HUES64 (cell line): ENCODE data around the gene TDG.
"Not testable (repeated sequence)": the region's sequence is repeated elsewhere in the genome, so short reads cannot be mapped to it uniquely, and the experiment has no call there.

Experiments
- H3K27ac ChIP-seq: 2 replicates; pipeline ENCODE4 v1.7.0; 2013; ENCODE audit warnings: low read depth, low read length, inconsistent platforms
- H3K27me3 ChIP-seq: 2 replicates; pipeline ENCODE4 v1.6.1; 2013; ENCODE audit warnings: mild to moderate bottlenecking, low read length; ENCODE audit not compliant: insufficient read depth
- H3K36me3 ChIP-seq: 2 replicates; pipeline ENCODE4 v1.6.1; 2013; ENCODE audit warnings: mild to moderate bottlenecking, low read length; ENCODE audit not compliant: insufficient read depth
- H3K4me1 ChIP-seq: 2 replicates; pipeline ENCODE4 v1.6.1; 2013; ENCODE audit warnings: mild to moderate bottlenecking, low read length, moderate library complexity; ENCODE audit not compliant: insufficient read depth
- H3K4me3 ChIP-seq: 2 replicates; pipeline ENCODE4 v1.5.1; 2013; ENCODE audit warnings: mild to moderate bottlenecking, low read length, moderate library complexity
- H3K9ac ChIP-seq: 2 replicates; pipeline ENCODE4 v1.6.1; 2013; ENCODE audit warnings: mild to moderate bottlenecking, low read depth, low read length
- H3K9me3 ChIP-seq: 2 replicates; pipeline ENCODE4 v1.6.1; 2013; ENCODE audit warnings: low read depth, low read length; ENCODE audit not compliant: insufficient read depth
- WGBS: fragments of 150-250, 120-280 bp; methylation state at CpG from one replicate; pipeline ENCODE4 v1.1.7; 2013; ENCODE audit warnings: missing lambda C conversion rate; 5-methylcytosine and 5-hydroxymethylcytosine counted together

TDG gene

DNA sequence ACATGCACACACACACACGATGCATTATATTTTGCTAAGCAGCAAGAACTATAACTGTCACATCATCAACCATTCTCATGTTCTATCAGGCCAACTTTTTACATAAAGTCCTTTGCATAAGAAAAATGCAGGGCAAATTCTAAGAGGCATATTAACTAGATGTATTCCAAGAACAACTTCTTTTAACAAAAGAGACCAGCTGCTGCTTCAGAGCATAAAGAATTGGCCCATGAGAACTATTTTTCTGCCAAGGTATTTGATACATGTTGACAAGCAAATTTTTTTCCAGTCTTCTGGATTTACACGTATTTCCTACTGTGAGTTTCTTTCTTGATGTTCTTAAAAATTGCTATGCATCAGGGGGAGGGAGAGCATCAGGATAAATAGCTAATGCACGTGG lies 57.1 kb downstream of the TDG start:
- Histone ChIP-seq H3K4me3 (no peak overlapping the region), H3K4me1 (no peaks in the 10 kb centered on the region), H3K27ac (no peak overlapping the region), H3K36me3 (no peaks in the 10 kb centered on the region), H3K27me3 (no peaks in the 10 kb centered on the region), H3K9me3 (peaks cover 8% of the 10 kb centered on the region; the same call in 1 of the 2 replicates), H3K9ac (no peak overlapping the region)
- WGBS = 89% methylated on average over 2 of the region's 3 CpGs

DNA sequence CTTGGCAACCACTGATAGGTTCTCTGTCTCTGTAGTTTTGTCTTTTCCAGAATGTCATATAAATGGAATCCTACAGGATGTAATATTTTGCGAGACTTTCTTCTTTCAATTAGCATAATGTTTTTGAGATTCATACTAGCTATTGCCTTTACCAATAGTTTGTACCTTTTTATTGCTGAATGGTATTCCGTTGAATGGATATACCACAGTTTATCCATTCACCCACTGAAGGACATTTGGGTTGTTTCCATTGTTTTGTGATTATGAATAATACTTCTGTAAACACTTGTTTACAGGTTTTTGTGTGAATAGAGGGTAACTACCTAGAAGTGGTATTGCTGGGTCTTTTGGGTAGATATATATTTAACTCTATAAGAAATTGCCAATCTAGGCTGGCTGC lies 58.0 kb downstream of the TDG start:
- Histone ChIP-seq H3K27me3 (no peaks in the 10 kb centered on the region), H3K9me3 (peaks cover 8% of the 10 kb centered on the region; the same call in 1 of the 2 replicates), H3K4me3 (no peak overlapping the region), H3K4me1 (no peaks in the 10 kb centered on the region), H3K9ac (no peak overlapping the region), H3K36me3 (no peaks in the 10 kb centered on the region), H3K27ac (no peak overlapping the region)
- no CpG with 5 or more reads among the region's 2 CpGs for WGBS

DNA sequence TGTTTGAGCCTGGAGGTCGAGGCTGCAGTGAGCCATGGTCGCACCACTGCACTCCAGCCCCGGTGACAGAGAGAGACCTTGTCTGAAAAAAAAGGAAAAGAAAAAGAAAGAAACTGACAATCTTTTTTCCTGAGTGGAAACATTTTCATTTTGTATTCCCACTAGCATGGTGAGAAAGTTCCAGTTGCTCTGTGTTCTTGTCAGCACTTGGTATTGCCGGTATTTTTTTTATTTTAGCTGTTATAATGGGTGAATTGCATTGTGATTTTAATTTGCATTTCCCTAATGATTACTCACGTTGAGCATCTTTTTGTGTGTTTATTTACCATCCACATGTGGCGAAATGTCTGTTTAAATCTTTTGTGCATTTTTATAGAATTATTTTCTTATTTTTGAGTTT lies 58.7 kb downstream of the TDG start:
- no peak overlapping the region for H3K4me3 ChIP-seq
- no peaks in the 10 kb centered on the region for H3K27me3 ChIP-seq
- no peaks in the 10 kb centered on the region for H3K4me1 ChIP-seq
- WGBS = 91% methylated on average over 6 of the region's 6 CpGs
- no peak overlapping the region for H3K9ac ChIP-seq
- peaks cover 8% of the 10 kb centered on the region; the same call in 1 of the 2 replicates for H3K9me3 ChIP-seq
- H3K27ac ChIP-seq = no peak overlapping the region
- H3K36me3 ChIP-seq = no peaks in the 10 kb centered on the region

DNA sequence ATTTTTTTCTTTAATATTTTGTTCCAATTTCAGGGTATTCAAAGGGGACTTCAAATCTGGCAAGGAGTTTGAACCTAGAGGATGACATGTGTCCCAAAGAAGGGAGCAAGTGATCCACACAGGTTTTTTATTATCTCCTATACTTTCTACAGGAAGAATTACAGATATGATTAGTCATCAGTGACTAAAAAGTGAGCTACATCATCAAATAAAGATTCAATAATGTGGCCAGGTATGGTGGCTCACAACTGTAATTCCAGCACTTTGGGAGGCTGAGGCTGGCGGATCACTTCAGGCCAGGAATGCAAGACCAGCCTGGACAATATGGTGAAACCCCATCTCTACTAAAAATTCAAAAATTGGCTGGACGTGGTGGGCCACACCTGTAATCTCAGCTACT lies 60.1 kb downstream of the TDG start:
- H3K4me3 ChIP-seq = no peak overlapping the region
- no peak overlapping the region for H3K9ac ChIP-seq
- no peaks in the 10 kb centered on the region for H3K4me1 ChIP-seq
- no peak overlapping the region for H3K27ac ChIP-seq
- no peaks in the 10 kb centered on the region for H3K27me3 ChIP-seq
- H3K36me3 ChIP-seq = no peaks in the 10 kb centered on the region
- peaks cover 8% of the 10 kb centered on the region; the same call in 1 of the 2 replicates for H3K9me3 ChIP-seq
- 91% methylated on average over 2 of the region's 2 CpGs for WGBS

DNA sequence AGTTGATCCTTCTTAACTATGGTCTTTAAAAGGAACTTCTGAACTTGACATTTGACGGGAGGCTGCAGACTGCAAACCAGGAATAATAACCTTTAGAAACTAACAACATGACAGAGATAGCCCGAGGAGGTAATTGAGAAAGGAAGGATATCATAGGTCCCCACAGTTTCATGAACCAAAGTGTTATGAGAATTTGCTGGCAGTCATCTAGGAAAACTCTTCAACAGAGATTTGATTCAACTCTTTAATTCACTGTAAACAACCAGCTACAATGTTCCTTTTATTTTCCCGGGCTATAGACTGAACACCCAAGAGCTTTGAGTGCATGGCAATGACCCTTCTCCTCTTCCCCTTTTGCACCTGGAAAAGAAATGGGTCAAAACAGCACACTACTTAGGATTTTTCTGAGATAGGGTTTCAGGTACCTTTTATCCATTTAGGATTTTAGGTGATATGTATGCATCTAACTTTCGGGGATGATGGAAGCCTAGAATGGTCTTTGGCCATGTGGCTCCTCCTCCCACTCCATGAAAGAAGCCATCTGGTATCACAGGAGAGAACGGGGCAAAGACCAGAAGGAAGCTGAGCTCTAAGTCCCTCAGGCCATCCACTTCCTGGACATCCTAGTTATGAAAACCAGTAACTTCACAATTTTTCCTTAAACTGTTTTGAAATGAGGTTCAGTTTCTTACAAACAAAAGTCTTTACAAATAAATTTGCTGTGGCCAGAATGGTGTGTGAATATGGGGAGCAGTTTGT lies 61.3 kb downstream of the TDG start:
- H3K4me3 ChIP-seq = no peak overlapping the region
- no peaks in the 10 kb centered on the region for H3K36me3 ChIP-seq
- WGBS = 67% methylated on average over 4 of the region's 5 CpGs
- no peak overlapping the region for H3K9ac ChIP-seq
- H3K27me3 ChIP-seq = no peaks in the 10 kb centered on the region
- peaks cover 8% of the 10 kb centered on the region; the same call in 1 of the 2 replicates for H3K9me3 ChIP-seq
- H3K27ac ChIP-seq = no peak overlapping the region
- no peaks in the 10 kb centered on the region for H3K4me1 ChIP-seq

DNA sequence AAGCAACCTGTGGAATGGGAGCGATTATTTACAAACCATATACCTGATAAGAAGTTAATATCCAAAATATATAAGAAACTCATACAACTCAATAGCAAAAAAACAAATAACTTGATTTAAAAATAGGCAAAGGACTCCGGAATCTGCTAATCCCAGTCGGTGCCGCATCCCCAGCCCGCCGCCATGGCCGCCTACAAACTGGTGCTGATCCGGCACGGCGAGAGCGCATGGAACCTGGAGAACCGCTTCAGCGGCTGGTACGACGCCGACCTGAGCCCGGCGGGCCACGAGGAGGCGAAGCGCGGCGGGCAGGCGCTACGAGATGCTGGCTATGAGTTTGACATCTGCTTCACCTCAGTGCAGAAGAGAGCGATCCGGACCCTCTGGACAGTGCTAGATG lies 64.9 kb downstream of the TDG start:
- not testable (repeated sequence) for H3K4me1 ChIP-seq, H3K9me3 ChIP-seq, H3K36me3 ChIP-seq, H3K27me3 ChIP-seq, H3K9ac ChIP-seq, H3K4me3 ChIP-seq, H3K27ac ChIP-seq
- no CpG with 5 or more reads among the region's 27 CpGs for WGBS

DNA sequence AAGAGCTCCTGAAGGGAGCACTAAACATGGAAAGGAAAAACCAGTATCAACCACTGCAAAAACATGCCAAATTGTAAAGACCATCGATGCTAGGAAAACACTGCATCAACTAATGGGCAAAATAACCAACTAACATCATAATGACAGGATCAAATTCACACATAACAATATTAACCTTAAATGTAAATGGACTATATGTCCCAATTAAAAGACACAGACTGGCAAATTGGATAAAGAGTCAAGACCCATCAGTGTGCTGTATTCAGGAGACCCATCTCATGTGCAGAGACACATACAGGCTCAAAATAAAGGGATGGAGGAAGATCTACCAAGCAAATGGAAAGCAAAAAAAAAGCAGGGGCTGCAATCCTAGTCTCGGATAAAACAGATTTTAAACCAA lies 70.5 kb downstream of the TDG start:
- H3K4me3 ChIP-seq, H3K27ac ChIP-seq, H3K36me3 ChIP-seq, H3K9ac ChIP-seq, H3K4me1 ChIP-seq, H3K27me3 ChIP-seq, H3K9me3 ChIP-seq: not testable (repeated sequence)
- WGBS = 100% methylated on average over 2 of the region's 2 CpGs
